GM12878 (cell line): ENCODE results near the gene RDH12. TPM values are rescaled to one million over a fixed set of nuclear protein-coding genes. Genes with fewer than 3 reads are reported as not detected.

Source experiments
- ATF7 ChIP-seq: fragments of 450-650 bp; IDR thresholded peaks from 2 replicates; pipeline ENCODE4 v1.6.1; 2016; ENCODE audit warnings: low read depth, mild to moderate bottlenecking
- CEBPB ChIP-seq, 2 experiments: fragments of 150-350 bp in 1 of 2; IDR thresholded peaks; 2 replicates each; pipeline ENCODE4 v1.6.1; 2012 to 2014; ENCODE audit warnings: low read depth in 2 of 2, low read length in 2 of 2, borderline replicate concordance in 1 of 2, inconsistent platforms in 1 of 2
- CHD1 ChIP-seq: IDR thresholded peaks from 2 replicates; pipeline ENCODE4 v1.6.1; 2012; ENCODE audit warnings: low read depth, low read length, improper control_type of control experiment
- CHD4 ChIP-seq: fragments of 200-600 bp; sonication (generic); IDR thresholded peaks from 2 replicates; pipeline ENCODE4 v1.6.1; 2016; ENCODE audit warnings: mild to moderate bottlenecking
- EED ChIP-seq: sonication (generic); IDR thresholded peaks from 2 replicates; pipeline ENCODE4 v1.6.1; 2016; ENCODE audit warnings: antibody characterized with exemption, low read depth
- HDGF ChIP-seq: fragments of 450-650 bp; IDR thresholded peaks from 2 replicates; pipeline ENCODE4 v1.6.1; 2016; ENCODE audit warnings: antibody characterized with exemption
- IRF5 ChIP-seq: fragments of 450-650 bp; IDR thresholded peaks from 2 replicates; pipeline ENCODE4 v1.6.1; 2017; ENCODE audit warnings: borderline replicate concordance
- KAT2A ChIP-seq: conservative IDR thresholded peaks from 2 replicates; pipeline ENCODE4 v1.6.1; 2011; ENCODE audit warnings: low read depth, low read length; ENCODE audit not compliant: control insufficient read depth
- MYB ChIP-seq: fragments of 150-350 bp; IDR thresholded peaks from 2 replicates; pipeline ENCODE4 v1.6.1; 2014; ENCODE audit warnings: mild to moderate bottlenecking, low read depth, low read length, borderline replicate concordance
- PAX8 ChIP-seq: fragments of 450-650 bp; IDR thresholded peaks from 2 replicates; pipeline ENCODE4 v1.6.1; 2017; ENCODE audit warnings: mild to moderate bottlenecking, moderate library complexity
- POU2F2 ChIP-seq: IDR thresholded peaks from 3 replicates; pipeline ENCODE4 v1.6.1; 2011; ENCODE audit warnings: low read depth, mild to moderate bottlenecking, low read length, borderline replicate concordance
- RB1 ChIP-seq: fragments of 450-650 bp; formaldehyde crosslinking; IDR thresholded peaks from 2 replicates; pipeline ENCODE4 v1.6.1; 2017; ENCODE audit warnings: mild to moderate bottlenecking, borderline replicate concordance
- RELA ChIP-seq: fragments of 450-650 bp; IDR thresholded peaks from 2 replicates; pipeline ENCODE4 v1.8.0; 2014; ENCODE audit warnings: borderline replicate concordance; ENCODE audit not compliant: partially characterized antibody
- RUNX3 ChIP-seq: IDR thresholded peaks from 2 replicates; pipeline ENCODE4 v1.6.1; 2012; ENCODE audit warnings: low read length, inconsistent platforms
- SIN3A ChIP-seq: IDR thresholded peaks from 2 replicates; pipeline ENCODE4 v1.6.1; 2012; ENCODE audit warnings: low read depth, low read length, improper control_type of control experiment
- SMAD1 ChIP-seq: fragments of 450-650 bp; IDR thresholded peaks from 2 replicates; pipeline ENCODE4 v1.6.1; 2018; ENCODE audit warnings: mild to moderate bottlenecking, low read depth; ENCODE audit not compliant: partially characterized antibody
- SMAD5 ChIP-seq: IDR thresholded peaks from 2 replicates; pipeline ENCODE4 v1.6.1; 2016; ENCODE audit warnings: antibody characterized with exemption, low read depth
- SRF ChIP-seq, 2 experiments: IDR thresholded peaks; 2 replicates each; pipeline ENCODE4 v1.6.1; 2011; ENCODE audit warnings: low read depth in 2 of 2, low read length in 2 of 2, mild to moderate bottlenecking in 1 of 2, moderate library complexity in 1 of 2
- TAF1 ChIP-seq: IDR thresholded peaks from 2 replicates; pipeline ENCODE4 v1.6.1; 2011; ENCODE audit warnings: mild to moderate bottlenecking, low read depth, low read length, borderline replicate concordance
- USF1 ChIP-seq: IDR thresholded peaks from 2 replicates; pipeline ENCODE4 v1.6.1; 2011; ENCODE audit warnings: borderline replicate concordance, low read depth, mild to moderate bottlenecking, moderate library complexity, mixed read lengths, low read length; ENCODE audit not compliant: insufficient read depth; ENCODE audit errors: extremely low read length
- ZNF384 ChIP-seq: IDR thresholded peaks from 2 replicates; pipeline ENCODE4 v1.6.1; 2012; ENCODE audit warnings: low read depth, mild to moderate bottlenecking, low read length, improper control_type of control experiment, borderline replicate concordance
- ZSCAN29 ChIP-seq: fragments of 450-650 bp; IDR thresholded peaks from 2 replicates; pipeline ENCODE4 v1.6.1; 2017; ENCODE audit warnings: mild to moderate bottlenecking, moderate library complexity
- polyA plus RNA-seq, 11 experiments: library from polyadenylated mRNA; depleted of rRNA in 4 of 11; unstranded in 6 of 11; stranded (reverse) in 5 of 11; fragments of >200 nt; fragmentation: Nextera tagmentation in 4 of 11; fragmentation: Illumina TruSeq in 1 of 11; extraction: Ambion mirVana in 4 of 11; extraction: Trizol in 1 of 11; gene quantifications; 1 replicate in 1 of 11; 2 replicates in 10 of 11; pipeline versions ENCODE4 v1.2.1 to v1.2.3, GENCODE V29; 2011 to 2016; ENCODE audit warnings: inconsistent platforms in 2 of 11, missing spikeins in 2 of 11, low read depth in 1 of 11
- total RNA-seq, 4 experiments: library from RNA; depleted of rRNA in 3 of 4; stranded (reverse); fragments of >200 nt in 3 of 4; fragmentation: Illumina TruSeq in 1 of 4; extraction: Trizol in 1 of 4; gene quantifications; 2 replicates each; pipeline versions ENCODE4 v1.2.1 to v1.2.3, GENCODE V29; 2013 to 2021
- TF ChIP-seq, protein P1 (sequence below): fragments of 450-650 bp; IDR thresholded peaks from 2 replicates; pipeline ENCODE4 v1.6.1; 2017; ENCODE audit warnings: mild to moderate bottlenecking, low read depth, inconsistent platforms; ENCODE audit not compliant: poor library complexity, severe bottlenecking
- TF ChIP-seq, protein P2 (sequence below): fragments of 450-650 bp; IDR thresholded peaks from 2 replicates; pipeline ENCODE4 v1.6.1; 2017; ENCODE audit warnings: mild to moderate bottlenecking

Gene RDH12
- total and polyA plus RNA-seq, 10 of the 15 experiments (the other 5 are each of a cell fraction or from before 2014, with no cell fraction given), result not detected

DNA sequence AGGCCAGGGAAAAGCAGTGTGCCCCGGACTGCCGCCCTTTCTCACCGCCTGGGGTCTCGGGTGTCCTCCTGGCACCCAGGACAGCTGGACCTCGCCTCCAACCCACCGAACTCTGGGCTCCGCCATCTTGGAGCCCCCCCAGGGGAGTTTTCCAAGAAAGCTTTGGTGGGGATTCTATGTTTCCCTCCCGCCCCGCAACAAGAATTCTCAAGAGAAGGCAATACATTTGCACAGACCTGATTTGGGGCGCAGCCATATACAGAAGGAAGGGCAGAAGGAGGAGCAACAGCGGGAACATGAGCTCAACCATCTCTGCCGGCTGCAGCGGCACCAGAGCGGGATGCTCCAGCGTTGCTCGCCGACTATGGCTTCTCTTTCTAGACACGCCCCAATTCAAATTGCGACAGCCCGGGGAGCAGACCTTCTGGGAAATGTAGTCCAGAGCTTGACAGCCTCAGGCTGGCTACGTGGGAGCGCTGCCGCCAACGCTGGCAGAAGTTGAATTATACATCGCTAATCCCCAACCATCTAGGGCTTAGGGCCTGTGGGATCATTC lies 6.2 kb upstream of the RDH12 start, which contains the start of gene RDH11 (continued):
- TF ChIP-seq CHD1 (no peak), ZSCAN29 (no peak), IRF5 (no peak), MYB (no peak), CHD4 (no peak), RELA (no peak), USF1 (no peak), SMAD1 (no peak), SIN3A (peak; percentile 58; the same call in 1 of the 2 replicates), RUNX3 (no peak), TAF1 (peak; percentile 64; the same call in 1 of the 2 replicates), ATF7 (no peak), POU2F2 (peak; percentile 89), PAX8 (no peak), SRF (IDR thresholded peaks at IDR 0.05; ENCODE audit: low read depth in 2 of 2, low read length in 2 of 2) (no peak), ZNF384 (no peak), EED (no peak), HDGF (no peak), RB1 (0 out of 2 replicates have a peak, but pooled peaks have one; percentile 22), SMAD5 (peak; percentile 61; the same call in 1 of the 2 replicates), KAT2A (no peak), CEBPB (IDR thresholded peaks at IDR 0.05; ENCODE audit: borderline replicate concordance in 1 of 2, low read depth in 2 of 2, low read length in 2 of 2) (peak in 1 of 2 experiments; percentile 80; a peak in 2 of 4 replicates)
- TF ChIP-seq, protein P1, sequence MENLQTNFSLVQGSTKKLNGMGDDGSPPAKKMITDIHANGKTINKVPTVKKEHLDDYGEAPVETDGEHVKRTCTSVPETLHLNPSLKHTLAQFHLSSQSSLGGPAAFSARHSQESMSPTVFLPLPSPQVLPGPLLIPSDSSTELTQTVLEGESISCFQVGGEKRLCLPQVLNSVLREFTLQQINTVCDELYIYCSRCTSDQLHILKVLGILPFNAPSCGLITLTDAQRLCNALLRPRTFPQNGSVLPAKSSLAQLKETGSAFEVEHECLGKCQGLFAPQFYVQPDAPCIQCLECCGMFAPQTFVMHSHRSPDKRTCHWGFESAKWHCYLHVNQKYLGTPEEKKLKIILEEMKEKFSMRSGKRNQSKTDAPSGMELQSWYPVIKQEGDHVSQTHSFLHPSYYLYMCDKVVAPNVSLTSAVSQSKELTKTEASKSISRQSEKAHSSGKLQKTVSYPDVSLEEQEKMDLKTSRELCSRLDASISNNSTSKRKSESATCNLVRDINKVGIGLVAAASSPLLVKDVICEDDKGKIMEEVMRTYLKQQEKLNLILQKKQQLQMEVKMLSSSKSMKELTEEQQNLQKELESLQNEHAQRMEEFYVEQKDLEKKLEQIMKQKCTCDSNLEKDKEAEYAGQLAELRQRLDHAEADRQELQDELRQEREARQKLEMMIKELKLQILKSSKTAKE, result no peak
- TF ChIP-seq, protein P2, sequence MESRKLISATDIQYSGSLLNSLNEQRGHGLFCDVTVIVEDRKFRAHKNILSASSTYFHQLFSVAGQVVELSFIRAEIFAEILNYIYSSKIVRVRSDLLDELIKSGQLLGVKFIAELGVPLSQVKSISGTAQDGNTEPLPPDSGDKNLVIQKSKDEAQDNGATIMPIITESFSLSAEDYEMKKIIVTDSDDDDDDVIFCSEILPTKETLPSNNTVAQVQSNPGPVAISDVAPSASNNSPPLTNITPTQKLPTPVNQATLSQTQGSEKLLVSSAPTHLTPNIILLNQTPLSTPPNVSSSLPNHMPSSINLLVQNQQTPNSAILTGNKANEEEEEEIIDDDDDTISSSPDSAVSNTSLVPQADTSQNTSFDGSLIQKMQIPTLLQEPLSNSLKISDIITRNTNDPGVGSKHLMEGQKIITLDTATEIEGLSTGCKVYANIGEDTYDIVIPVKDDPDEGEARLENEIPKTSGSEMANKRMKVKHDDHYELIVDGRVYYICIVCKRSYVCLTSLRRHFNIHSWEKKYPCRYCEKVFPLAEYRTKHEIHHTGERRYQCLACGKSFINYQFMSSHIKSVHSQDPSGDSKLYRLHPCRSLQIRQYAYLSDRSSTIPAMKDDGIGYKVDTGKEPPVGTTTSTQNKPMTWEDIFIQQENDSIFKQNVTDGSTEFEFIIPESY, result no peak
